Ovary (tissue), 3 donors: Measurements from ENCODE around the gene COBL.

Experiments used
- CTCF ChIP-seq, 3 donors: fragments of 450-650 bp in 2 of 3; fragments of 200-600 bp in 1 of 3; IDR thresholded peaks; one replicate each; pipeline versions ENCODE4 v1.5.1 to v1.8.0; 2016 to 2022; ENCODE audit warnings: antibody characterized with exemption in 3 of 3, mild to moderate bottlenecking in 1 of 3
- EP300 ChIP-seq: sonication (generic); formaldehyde crosslinking; IDR thresholded peaks from one replicate; pipeline ENCODE4 v1.6.1; 2017; ENCODE audit warnings: antibody characterized with exemption
- POLR2A ChIP-seq: fragments of 450-650 bp; IDR thresholded peaks from one replicate; pipeline ENCODE4 v1.6.1; 2017; ENCODE audit warnings: antibody characterized with exemption, mild to moderate bottlenecking, moderate library complexity
- donor health status: DM: no; HTN: no; CAD: no.

- no peak for TF ChIP-seq CTCF (IDR thresholded peaks at IDR 0.05)
- no peak for TF ChIP-seq POLR2A
- no peak for TF ChIP-seq EP300
Measured at GRCh38 chr7:51324206-51324898, 7.7 kb upstream of the COBL start.
